Measurements from ENCODE around the gene KCTD19.

KCTD19 gene

GRCh38 chr16:67245674-67246080 lies 80.9 kb downstream of the KCTD19 start:
- in situ Hi-C loops (cut with MboI; ENCODE audit: low sequenced_read_pairs): no loop called here

DNA sequence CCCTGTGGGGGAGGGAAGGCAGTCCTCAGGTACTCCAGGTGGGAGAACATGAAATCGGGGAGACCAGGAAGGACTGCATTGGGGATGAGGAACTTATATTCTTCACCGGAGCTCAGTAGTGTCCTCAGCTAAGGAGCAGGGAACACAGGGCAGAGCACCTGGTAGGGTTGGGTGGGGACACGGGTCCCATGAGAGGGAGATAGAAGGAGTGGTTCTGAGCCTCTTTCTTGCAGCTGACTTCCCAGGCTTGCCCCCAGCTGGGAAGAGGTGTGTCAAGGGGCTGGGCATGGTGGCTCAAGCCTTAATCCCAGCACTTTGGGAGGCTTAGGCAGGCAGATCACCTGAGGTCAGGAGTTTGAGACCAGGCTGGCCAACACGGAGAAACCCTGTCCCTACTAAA lies 81.4 kb downstream of the KCTD19 start:
- in situ Hi-C loops (cut with MboI; ENCODE audit: low sequenced_read_pairs): no loop called here

DNA sequence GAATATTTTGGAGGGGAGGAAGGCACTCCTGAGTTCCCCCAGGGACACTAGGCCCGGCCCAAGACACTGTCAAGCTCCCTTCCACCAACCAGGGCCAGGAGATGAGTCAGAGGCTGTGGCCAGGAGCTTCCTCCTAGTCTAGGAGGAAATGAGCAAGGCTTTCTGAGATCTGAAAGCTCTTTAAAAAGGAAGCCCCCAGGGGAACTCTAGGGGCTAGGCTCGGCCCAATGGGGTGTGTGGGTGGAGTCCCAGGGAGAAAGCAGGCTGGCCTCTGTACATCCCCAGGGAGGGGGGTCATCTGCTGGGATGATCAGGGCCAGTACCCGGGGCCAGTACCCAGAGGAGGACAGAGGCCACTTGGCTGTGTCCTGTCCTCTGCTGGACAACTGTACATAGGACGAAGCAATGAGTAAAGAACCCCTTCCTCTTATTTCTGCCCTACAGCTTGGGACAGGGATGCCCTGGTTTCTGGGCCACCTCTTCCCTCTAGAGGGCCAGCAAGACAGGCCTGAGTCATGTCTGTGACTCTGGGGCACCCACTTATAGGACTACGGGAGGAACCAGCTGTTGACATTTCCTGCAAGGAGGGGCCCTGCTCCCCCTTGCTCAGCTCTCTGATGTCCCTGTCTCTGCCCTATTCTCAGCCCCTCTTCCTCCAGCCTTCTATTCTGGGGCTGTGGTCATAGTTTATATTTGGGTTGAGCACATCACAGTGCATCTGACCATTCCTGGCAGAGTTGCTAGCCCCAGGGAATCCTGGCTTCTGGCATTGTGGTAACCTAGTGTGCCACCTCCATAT lies 82.0 kb downstream of the KCTD19 start:
- in situ Hi-C loops (cut with MboI; ENCODE audit: low sequenced_read_pairs): no loop called here

- in situ Hi-C loops (cut with MboI; ENCODE audit: low sequenced_read_pairs): no loop called here
These were observed 83.1 kb downstream of the KCTD19 start for GRCh38 chr16:67243481-67243880.

- in situ Hi-C loops (cut with MboI; ENCODE audit: low sequenced_read_pairs): no loop called here
These were observed 84.3 kb downstream of the KCTD19 start for GRCh38 chr16:67242138-67242730.

DNA sequence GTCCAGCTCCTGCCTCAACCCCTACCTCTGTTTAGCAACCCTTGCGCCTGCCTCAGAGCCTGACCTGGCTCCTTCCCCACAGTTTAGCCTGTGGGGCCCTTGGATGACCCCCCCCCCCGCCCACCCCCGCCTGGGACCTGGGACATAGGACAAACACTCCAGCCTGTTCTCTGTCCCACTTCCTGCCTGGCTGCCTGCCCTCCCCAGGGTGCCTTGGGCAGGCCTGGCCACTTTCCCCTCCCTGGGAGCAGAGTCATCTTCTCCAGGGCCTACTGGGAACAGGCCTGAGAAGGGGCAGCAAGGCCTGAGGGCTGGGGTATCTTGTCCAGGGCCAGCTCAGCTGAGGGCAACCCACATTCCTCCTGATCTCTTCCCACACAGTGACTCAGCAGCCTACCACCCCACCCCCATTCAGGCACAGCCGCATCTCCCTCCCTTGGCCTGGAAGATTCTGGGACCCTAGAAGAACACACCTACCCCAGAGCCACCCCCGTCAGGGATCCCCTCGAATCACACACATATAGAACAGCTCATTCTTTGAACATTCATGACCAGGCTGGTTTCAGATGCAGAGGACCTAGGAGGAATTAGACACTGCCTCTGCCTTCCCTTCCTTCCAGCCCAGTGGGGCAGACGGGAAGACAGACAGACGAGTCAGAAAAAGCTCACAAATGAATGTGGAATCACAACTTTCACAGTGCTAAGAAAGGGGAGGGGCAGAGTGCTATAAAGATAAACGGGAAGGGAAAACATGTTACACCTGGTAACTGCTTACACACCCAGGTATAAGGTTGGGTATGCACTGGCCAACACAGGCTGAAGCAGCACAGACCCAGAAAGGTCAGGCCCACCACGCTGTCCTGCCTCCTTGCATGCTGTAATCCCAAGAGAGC lies 85.3 kb downstream of the KCTD19 start:
- in situ Hi-C loops (cut with MboI; ENCODE audit: low sequenced_read_pairs): no loop called here

DNA sequence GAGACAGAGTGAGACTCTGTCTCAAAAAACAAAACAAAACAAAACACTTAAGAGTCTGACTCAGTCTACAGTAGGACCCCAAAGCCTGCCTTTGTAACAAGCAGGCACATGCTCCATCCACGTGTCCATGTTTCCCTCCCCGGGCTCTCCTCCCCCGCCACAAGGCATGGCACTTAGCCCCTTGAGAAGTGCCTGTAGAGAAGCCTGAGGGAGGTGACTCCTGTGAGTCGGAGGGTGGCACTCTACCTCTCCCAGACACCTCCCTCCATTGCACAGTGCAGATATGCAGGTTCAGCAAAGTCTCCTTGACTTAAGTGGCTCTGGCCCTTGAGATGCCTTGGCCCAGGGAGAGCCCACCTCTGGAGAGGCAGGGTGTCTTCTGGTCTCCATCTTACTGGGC lies 86.0 kb downstream of the KCTD19 start:
- in situ Hi-C loops (cut with MboI; ENCODE audit: low sequenced_read_pairs): no loop called here
